Nephron (organoid): Measurements from ENCODE around the gene NFATC2.
A peak's percentile ranks its signal among the peaks of the same experiment; 100 is the strongest.

Experiments used
- H3K27ac Mint-ChIP-seq, 3 experiments: 2 replicates each; pipeline ENCODE4 v1.8.0; 2020; ENCODE audit warnings: mixed read lengths in 3 of 3, mild to moderate bottlenecking in 2 of 3, moderate library complexity in 1 of 3
- H3K27me3 Mint-ChIP-seq: 2 replicates; pipeline ENCODE4 v1.8.0; 2021; ENCODE audit warnings: low read depth, mild to moderate bottlenecking, moderate library complexity, mixed read lengths
- H3K36me3 Mint-ChIP-seq: 2 replicates; pipeline ENCODE4 v1.8.0; 2020; ENCODE audit warnings: low read depth, mixed read lengths
- H3K4me1 Mint-ChIP-seq: 2 replicates; pipeline ENCODE4 v1.8.0; 2020; ENCODE audit warnings: mixed read lengths
- H3K4me3 Mint-ChIP-seq, 3 experiments: 2 replicates each; pipeline ENCODE4 v1.8.0; 2020; ENCODE audit warnings: mild to moderate bottlenecking in 3 of 3, mixed read lengths in 3 of 3, moderate library complexity in 2 of 3
- H3K9me3 Mint-ChIP-seq: 2 replicates; pipeline ENCODE4 v1.8.0; 2020; ENCODE audit warnings: mixed read lengths
- TF ChIP-seq, protein P1 (sequence below), 3 experiments: fragments of 200-600 bp; sonication (generic); IDR thresholded peaks; one replicate each; pipeline ENCODE4 v1.5.0; 2021; ENCODE audit warnings: antibody characterized with exemption in 3 of 3; ENCODE audit not compliant: unreplicated experiment in 3 of 3

NFATC2 gene

DNA sequence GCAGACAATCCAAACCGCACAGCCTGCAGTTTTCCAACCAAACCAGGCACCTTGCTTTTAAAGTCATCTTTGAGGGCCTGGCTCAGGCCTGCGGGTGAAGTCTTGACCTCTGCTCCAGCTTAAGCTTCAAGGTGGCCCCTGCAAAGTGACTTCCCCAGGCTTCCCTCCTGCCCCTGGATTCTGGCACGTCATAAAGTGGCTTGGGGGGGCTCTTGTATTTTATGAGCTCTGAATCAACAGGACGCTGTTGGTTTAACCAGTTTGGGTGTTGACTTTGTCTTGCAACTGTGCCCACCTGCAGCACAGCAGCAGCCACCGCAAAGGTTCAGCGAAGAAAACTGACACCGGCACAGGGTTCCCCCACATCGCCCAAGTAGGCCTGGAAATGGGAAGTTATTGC, 81.2 kb downstream of the NFATC2 start:
- TF ChIP-seq, protein P1, sequence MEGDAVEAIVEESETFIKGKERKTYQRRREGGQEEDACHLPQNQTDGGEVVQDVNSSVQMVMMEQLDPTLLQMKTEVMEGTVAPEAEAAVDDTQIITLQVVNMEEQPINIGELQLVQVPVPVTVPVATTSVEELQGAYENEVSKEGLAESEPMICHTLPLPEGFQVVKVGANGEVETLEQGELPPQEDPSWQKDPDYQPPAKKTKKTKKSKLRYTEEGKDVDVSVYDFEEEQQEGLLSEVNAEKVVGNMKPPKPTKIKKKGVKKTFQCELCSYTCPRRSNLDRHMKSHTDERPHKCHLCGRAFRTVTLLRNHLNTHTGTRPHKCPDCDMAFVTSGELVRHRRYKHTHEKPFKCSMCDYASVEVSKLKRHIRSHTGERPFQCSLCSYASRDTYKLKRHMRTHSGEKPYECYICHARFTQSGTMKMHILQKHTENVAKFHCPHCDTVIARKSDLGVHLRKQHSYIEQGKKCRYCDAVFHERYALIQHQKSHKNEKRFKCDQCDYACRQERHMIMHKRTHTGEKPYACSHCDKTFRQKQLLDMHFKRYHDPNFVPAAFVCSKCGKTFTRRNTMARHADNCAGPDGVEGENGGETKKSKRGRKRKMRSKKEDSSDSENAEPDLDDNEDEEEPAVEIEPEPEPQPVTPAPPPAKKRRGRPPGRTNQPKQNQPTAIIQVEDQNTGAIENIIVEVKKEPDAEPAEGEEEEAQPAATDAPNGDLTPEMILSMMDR (IDR thresholded peaks at IDR 0.05; ENCODE audit: unreplicated experiment in 3 of 3) = no peak
- H3K36me3 Mint-ChIP-seq = no peaks in the 10 kb centered on the region
- peaks cover 44% of the 10 kb centered on the region for H3K4me1 Mint-ChIP-seq
- H3K27me3 Mint-ChIP-seq = peaks cover 14% of the 10 kb centered on the region
- H3K9me3 Mint-ChIP-seq = no peaks in the 10 kb centered on the region
- peak overlapping the region in 1 of 3 experiments; percentile 59 for H3K27ac Mint-ChIP-seq
- no peak overlapping the region for H3K4me3 Mint-ChIP-seq

DNA sequence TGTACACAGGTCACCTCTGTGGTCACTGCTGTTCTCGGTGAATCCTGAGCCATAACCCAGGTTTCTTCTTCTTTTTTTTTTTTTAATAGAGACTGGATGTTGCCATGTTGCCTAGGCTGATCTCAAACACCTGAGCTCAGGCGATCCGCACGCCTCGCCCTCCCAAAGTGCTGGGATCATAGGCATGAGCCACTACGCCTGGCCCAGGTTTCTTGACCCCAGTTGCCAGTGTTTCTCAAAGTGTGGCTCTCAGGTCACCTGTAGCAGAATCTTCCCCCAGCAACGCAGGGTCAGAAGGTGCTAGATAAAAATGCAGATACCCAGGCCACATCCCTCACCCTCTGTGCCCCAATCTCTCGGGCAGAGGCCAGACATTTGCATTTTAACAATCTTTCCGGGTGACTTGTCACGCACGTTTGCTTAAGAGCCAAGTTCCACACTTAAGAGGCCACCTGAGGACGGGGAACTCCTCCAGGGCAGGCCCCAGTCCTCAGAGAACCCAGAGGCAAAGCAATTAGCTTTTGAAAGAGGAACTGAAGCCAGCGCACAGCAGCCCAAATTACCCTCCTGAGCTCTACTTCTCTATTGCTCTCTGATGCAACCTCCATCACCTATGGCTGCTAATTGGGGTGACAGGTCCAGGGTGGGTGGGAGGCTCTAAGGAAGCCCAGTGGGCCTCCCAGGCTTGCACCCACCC, 81.8 kb downstream of the NFATC2 start:
- H3K4me1 Mint-ChIP-seq = peaks cover 48% of the 10 kb centered on the region
- peaks cover 14% of the 10 kb centered on the region for H3K27me3 Mint-ChIP-seq
- TF ChIP-seq, protein P1 (IDR thresholded peaks at IDR 0.05; ENCODE audit: unreplicated experiment in 3 of 3) = no peak
- H3K36me3 Mint-ChIP-seq = no peaks in the 10 kb centered on the region
- H3K27ac Mint-ChIP-seq = peak overlapping the region in 1 of 3 experiments; percentile 59
- no peaks in the 10 kb centered on the region for H3K9me3 Mint-ChIP-seq
- no peak overlapping the region for H3K4me3 Mint-ChIP-seq

DNA sequence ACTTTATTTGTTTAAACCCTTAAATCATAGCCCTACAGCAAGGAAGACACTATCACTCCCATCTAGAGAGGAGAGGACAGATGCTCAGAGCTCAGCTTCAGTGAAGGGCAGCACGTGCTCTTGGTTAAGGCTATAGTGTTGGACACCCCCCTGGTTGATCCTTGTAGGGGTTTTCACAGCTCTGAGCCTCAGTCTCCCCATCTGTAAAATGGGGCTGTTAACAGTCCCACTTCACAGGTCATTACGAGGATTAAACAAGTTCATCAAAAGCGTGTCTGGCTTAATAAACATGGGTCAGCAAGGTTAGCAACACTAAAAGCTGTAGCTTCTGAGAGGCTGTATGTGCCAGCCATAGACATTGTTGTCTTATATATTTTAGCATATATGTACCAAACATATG, 82.4 kb downstream of the NFATC2 start:
- Mint-ChIP-seq H3K36me3 (peaks cover 4% of the 10 kb centered on the region), H3K27ac (peak overlapping the region in 2 of 3 experiments; percentile 47 to 71), H3K9me3 (no peaks in the 10 kb centered on the region), H3K4me3 (no peak overlapping the region), H3K4me1 (peaks cover 52% of the 10 kb centered on the region), H3K27me3 (peaks cover 10% of the 10 kb centered on the region)
- TF ChIP-seq, protein P1 (IDR thresholded peaks at IDR 0.05; ENCODE audit: unreplicated experiment in 3 of 3) = no peak

DNA sequence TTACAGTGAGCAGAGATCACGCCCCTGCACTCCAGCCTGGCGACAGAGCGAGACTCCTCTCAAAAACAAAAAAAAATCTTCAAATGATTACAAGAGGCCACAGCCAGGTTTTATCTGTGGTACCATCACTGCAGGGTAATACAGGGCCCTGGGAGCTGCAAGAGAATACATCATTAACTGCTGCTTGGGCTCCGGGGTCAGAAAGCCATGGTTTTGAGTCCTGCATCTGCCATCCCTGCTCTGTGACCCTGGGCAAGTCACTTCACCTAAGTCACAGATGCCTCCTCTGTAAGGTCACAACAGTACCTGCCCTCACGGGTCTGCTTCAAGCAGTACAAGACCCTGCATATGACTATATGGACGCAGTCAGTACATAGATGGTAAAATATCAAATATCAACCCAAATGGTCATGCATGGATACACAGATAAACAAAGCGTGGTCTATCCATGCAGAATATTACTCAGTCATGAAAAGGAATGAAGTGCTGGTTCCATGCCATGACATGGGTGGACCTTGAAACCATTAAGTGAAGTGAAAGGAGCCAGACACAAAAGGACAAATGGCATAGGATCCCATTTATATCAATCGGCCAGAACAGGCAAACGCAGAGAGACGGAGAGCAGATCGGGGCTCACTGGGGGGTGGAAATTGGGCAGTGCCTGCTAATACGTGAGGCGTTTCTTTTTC, 83.6 kb downstream of the NFATC2 start:
- no peak overlapping the region for H3K4me3 Mint-ChIP-seq
- H3K27ac Mint-ChIP-seq = peak overlapping the region in 2 of 3 experiments; percentile 69 to 71
- peaks cover 8% of the 10 kb centered on the region for H3K27me3 Mint-ChIP-seq
- peaks cover 12% of the 10 kb centered on the region for H3K36me3 Mint-ChIP-seq
- peaks cover 5% of the 10 kb centered on the region for H3K9me3 Mint-ChIP-seq
- TF ChIP-seq, protein P1 (IDR thresholded peaks at IDR 0.05; ENCODE audit: unreplicated experiment in 3 of 3) = no peak
- peaks cover 53% of the 10 kb centered on the region for H3K4me1 Mint-ChIP-seq

DNA sequence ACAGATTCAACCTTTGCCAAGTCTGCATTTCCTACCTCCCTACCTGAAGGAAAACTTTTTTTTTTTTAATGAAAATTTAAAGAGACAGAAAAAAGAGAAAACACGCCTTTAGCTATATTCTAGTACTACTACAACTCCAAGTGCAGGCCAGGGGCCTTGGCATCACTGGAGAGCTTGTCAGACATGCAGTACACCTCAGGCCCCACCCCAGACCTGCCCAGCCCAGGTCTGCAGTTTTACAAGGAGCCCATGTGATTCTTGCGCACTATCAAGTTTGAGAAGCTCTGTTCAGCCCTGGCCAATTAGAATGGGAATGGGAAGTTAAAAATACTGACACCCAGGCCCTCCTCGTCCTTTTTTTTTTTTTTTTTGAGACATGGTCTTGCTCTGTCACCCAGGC, 85.0 kb downstream of the NFATC2 start:
- H3K36me3 Mint-ChIP-seq = peaks cover 13% of the 10 kb centered on the region
- H3K4me1 Mint-ChIP-seq = peaks cover 45% of the 10 kb centered on the region
- H3K27me3 Mint-ChIP-seq = peaks cover 8% of the 10 kb centered on the region
- TF ChIP-seq, protein P1 (IDR thresholded peaks at IDR 0.05; ENCODE audit: unreplicated experiment in 3 of 3) = no peak
- H3K4me3 Mint-ChIP-seq = peak overlapping the region in 1 of 3 experiments; percentile 27
- peak overlapping the region in 2 of 3 experiments; percentile 92 to 95 for H3K27ac Mint-ChIP-seq
- H3K9me3 Mint-ChIP-seq = peaks cover 5% of the 10 kb centered on the region
